ENCODE results near the gene LMO7. TPM values are rescaled to one million over a fixed set of nuclear protein-coding genes. Genes with fewer than 3 reads are reported as not detected.

The LMO7 gene
- total RNA-seq, 1 experiment from 2014 or later, result 20.4 TPM

- H3K9me3 ChIP-seq (ENCODE audit: control insufficient read depth, low read depth, low read length), result no peaks in the 10 kb centered on the region
- H3K4me3 Mint-ChIP-seq, result no peak overlapping the region
- no peaks in the 10 kb centered on the region for H3K79me2 ChIP-seq (ENCODE audit: insufficient read depth, low read length)
- peaks cover 7% of the 10 kb centered on the region; the same call in 1 of the 2 replicates for H3K4me1 ChIP-seq (ENCODE audit: insufficient read depth, low read length)
- no peak overlapping the region for H4K5ac ChIP-seq (ENCODE audit: insufficient read length, low read depth, low read length)
- H2BK12ac ChIP-seq (ENCODE audit: insufficient read length, low read depth, low read length), result no peak overlapping the region
- no peak overlapping the region for H3K9ac ChIP-seq (ENCODE audit: extremely low read depth, insufficient read length, low read length)
- no peak overlapping the region for H4K8ac ChIP-seq (replicated peaks; ENCODE audit: insufficient read length, low read depth, low read length)
- H2BK15ac ChIP-seq (ENCODE audit: low read depth, low read length), result no peak overlapping the region
- H3K27ac Mint-ChIP-seq, result no peak overlapping the region
- no peak overlapping the region for H3K56ac ChIP-seq (ENCODE audit: insufficient read length, low read depth, low read length)
- TF ChIP-seq CTCF (conservative IDR thresholded peaks at IDR 0.05), result no peak
- H3K27me3 ChIP-seq (ENCODE audit: insufficient read depth, low read length), result no peaks in the 10 kb centered on the region
- H3K4ac ChIP-seq (ENCODE audit: low read depth, low read length), result no peak overlapping the region
- no CpG with 5 or more reads among the region's 9 CpGs for WGBS (ENCODE audit: extremely low coverage, insufficient read length, low lambda C conversion rate)
- H2BK20ac ChIP-seq (ENCODE audit: low read depth, low read length, poor library complexity, severe bottlenecking), result no peak overlapping the region
- no peaks in the 10 kb centered on the region for H3K27me3 Mint-ChIP-seq (ENCODE audit: low read depth)
- H2AK5ac ChIP-seq (ENCODE audit: insufficient read length, low read length), result no peak overlapping the region
- no peaks in the 10 kb centered on the region; a peak in 1 of 7 replicates for H3K36me3 Mint-ChIP-seq (ENCODE audit: insufficient read depth in 1 of 3, low read depth in 3 of 3)
- no peak for DNase-seq
- H3K27ac ChIP-seq (ENCODE audit: insufficient read length, low read depth, low read length), result no peak overlapping the region
- no peak overlapping the region for H3T11ph ChIP-seq (ENCODE audit: low read length)
- H3K9me3 Mint-ChIP-seq, result no peaks in the 10 kb centered on the region; a peak in 2 of 5 replicates
- no peak overlapping the region for H4K91ac ChIP-seq (ENCODE audit: insufficient read length, low read depth, low read length)
- no peak overlapping the region for H2BK5ac ChIP-seq (ENCODE audit: insufficient read length, low read length)
- H3K79me1 ChIP-seq (ENCODE audit: insufficient read depth, low read depth, low read length, poor library complexity, severe bottlenecking), result no peaks in the 10 kb centered on the region
- no peaks in the 10 kb centered on the region for H3K23me2 ChIP-seq (ENCODE audit: insufficient read length, low read depth, low read length, poor library complexity, severe bottlenecking)
- no peak overlapping the region for H2AFZ ChIP-seq (ENCODE audit: low read length)
- no peak overlapping the region for H2BK120ac ChIP-seq (ENCODE audit: low read depth, low read length, poor library complexity, severe bottlenecking)
- no peak overlapping the region for H3K14ac ChIP-seq (ENCODE audit: insufficient read depth, low read length)
- H3K4me1 Mint-ChIP-seq, result peaks cover 19 to 28% of the 10 kb centered on the region in 2 experiments
- H3K18ac ChIP-seq (ENCODE audit: insufficient read length, low read depth, low read length), result no peak overlapping the region
- no peak overlapping the region for H3K23ac ChIP-seq (ENCODE audit: insufficient read length, low read depth, low read length)
- no peaks in the 10 kb centered on the region for H4K20me1 ChIP-seq (ENCODE audit: control insufficient read depth, insufficient read depth, insufficient read length)
- no peak overlapping the region for H3K4me2 ChIP-seq (ENCODE audit: insufficient read depth, insufficient read length, low read length)
Measured at GRCh38 chr13:75867379-75868117, 231.4 kb downstream of the LMO7 start.
